HepG2 (cell line): Measurements from ENCODE around the gene S100A16. TPM values are rescaled to one million over a fixed set of nuclear protein-coding genes. Genes with fewer than 3 reads are reported as not detected.

Source experiments
- ATAC-seq: fragments of 200-7000 bp; cut with Tn5 transposase; 3 replicates; pipeline ENCODE4 v1.9.1; 2020; ENCODE audit warnings: mild to moderate bottlenecking, moderate library complexity
- BruUV-seq: library from RNA; stranded (reverse); fragments of 400-500 nt; replicated peaks from 2 replicates; lab custom pipeline; 2021; lab: Mats Ljungman, UMichigan
- CTCF ChIA-PET: fragments of 300-600 bp; formaldehyde crosslinking; extraction: SDS; loops from one replicate; lab custom pipeline; 2021; ENCODE audit warnings: low total read pairs, inconsistent platforms, low intra/inter-chr PET ratio; lab: Yijun Ruan, JAX
- POLR2A ChIA-PET: fragments of 350-600 bp; sonication (Branson Sonifier 250); formaldehyde crosslinking; loops from one replicate; lab custom pipeline; 2020; ENCODE audit warnings: antibody characterized with exemption, inconsistent platforms; lab: Yijun Ruan, JAX
- DNase-seq: peaks from one replicate; pipeline ENCODE4 v3.0.0-alpha.2; 2015; ENCODE audit warnings: low spot score
- FAIRE-seq: peaks from 3 replicates; lab custom pipeline; 2011; peaks lifted over from hg19 to GRCh38; lab: Jason Lieb, UNC
- H2AFZ ChIP-seq: one replicate; pipeline ENCODE4 v1.6.1; 2011; ENCODE audit warnings: low read length, inconsistent platforms
- H3K27ac ChIP-seq: fragments of 300-600 bp; 3 replicates; pipeline ENCODE4 v1.8.0; 2011; ENCODE audit warnings: mixed run types, mild to moderate bottlenecking, mixed read lengths, low read length, inconsistent platforms; ENCODE audit not compliant: insufficient read depth; ENCODE audit errors: extremely low read length
- H3K27me3 ChIP-seq, 2 experiments: fragments of 200-600 bp in 1 of 2; 2 replicates in 1 of 2; 3 replicates in 1 of 2; pipeline versions ENCODE4 v1.6.0 to v1.8.0; 2011; ENCODE audit warnings: low read length in 2 of 2, mild to moderate bottlenecking in 2 of 2, moderate library complexity in 2 of 2, inconsistent platforms in 1 of 2; ENCODE audit not compliant: insufficient read depth in 2 of 2, control insufficient read depth in 1 of 2
- H3K36me3 ChIP-seq, 2 experiments: fragments of 200-600 bp in 1 of 2; replicated peaks in 1 of 2; 2 replicates in 1 of 2; 3 replicates in 1 of 2; pipeline versions ENCODE4 v1.5.1 to v1.8.0; 2011; ENCODE audit warnings: low read length in 2 of 2, inconsistent platforms in 1 of 2; ENCODE audit not compliant: insufficient read depth in 2 of 2, control insufficient read depth in 1 of 2
- H3K4me1 ChIP-seq: 2 replicates; pipeline ENCODE4 v1.5.1; 2012; ENCODE audit warnings: low read length, inconsistent platforms; ENCODE audit not compliant: insufficient read depth
- H3K4me2 ChIP-seq: 2 replicates; pipeline ENCODE4 v1.6.0; 2011; ENCODE audit warnings: low read depth, low read length, inconsistent platforms
- H3K4me3 ChIP-seq, 3 experiments: fragments of 200-600 bp in 1 of 3; sonication (generic), shearing (Covaris generic) in 1 of 3; replicated peaks in 1 of 3; 2 replicates each; pipeline ENCODE4 v1.5.1; 2011 to 2016; ENCODE audit warnings: low read length in 3 of 3, inconsistent platforms in 2 of 3, low read depth in 2 of 3, mild to moderate bottlenecking in 2 of 3, control low read depth in 1 of 3, mixed read lengths in 1 of 3; ENCODE audit not compliant: insufficient read depth in 1 of 3
- H3K79me2 ChIP-seq: one replicate; pipeline ENCODE4 v1.6.1; 2011; ENCODE audit warnings: low read length, inconsistent platforms; ENCODE audit not compliant: insufficient read depth
- H3K9ac ChIP-seq: 2 replicates; pipeline ENCODE4 v1.6.0; 2011; ENCODE audit warnings: mild to moderate bottlenecking, low read depth, low read length, inconsistent platforms; ENCODE audit not compliant: insufficient read depth
- H3K9me3 ChIP-seq: 2 replicates; pipeline ENCODE4 v1.5.1; 2012; ENCODE audit warnings: mild to moderate bottlenecking, low read length
- H4K20me1 ChIP-seq: 2 replicates; pipeline ENCODE4 v1.6.0; 2011; ENCODE audit warnings: inconsistent platforms, mild to moderate bottlenecking, low read length, moderate library complexity; ENCODE audit not compliant: insufficient read depth
- AKAP8 ChIP-seq: sonication (generic); formaldehyde crosslinking; IDR thresholded peaks from 2 replicates; pipeline ENCODE4 v1.5.1; 2020; ENCODE audit warnings: mild to moderate bottlenecking, missing genetic modification reagents
- EHMT2 ChIP-seq: fragments of 200-600 bp; sonication (generic); IDR thresholded peaks from 2 replicates; pipeline ENCODE4 v1.7.0; 2017; ENCODE audit warnings: antibody characterized with exemption, low read depth, low read length, borderline replicate concordance
- FOSL1 ChIP-seq: sonication (generic); formaldehyde crosslinking; IDR thresholded peaks from 2 replicates; pipeline ENCODE4 v1.9.0; 2021; ENCODE audit warnings: missing genetic modification reagents, borderline replicate concordance
- GPBP1L1 ChIP-seq: sonication (generic); formaldehyde crosslinking; IDR thresholded peaks from 2 replicates; pipeline ENCODE4 v1.5.0; 2020; ENCODE audit warnings: mild to moderate bottlenecking, missing genetic modification reagents
- HDAC2 ChIP-seq: sonication (generic); formaldehyde crosslinking; IDR thresholded peaks from 2 replicates; pipeline ENCODE4 v1.4.0; 2020; ENCODE audit warnings: missing genetic modification reagents
- KDM5A ChIP-seq: fragments of 200-600 bp; sonication (generic); IDR thresholded peaks from 2 replicates; pipeline ENCODE4 v1.7.0; 2018; ENCODE audit warnings: antibody characterized with exemption, mild to moderate bottlenecking, low read length, borderline replicate concordance
- MAFF ChIP-seq: IDR thresholded peaks from 2 replicates; pipeline ENCODE4 v1.6.1; 2011; ENCODE audit warnings: low read depth, low read length, improper control_type of control experiment
- MLX ChIP-seq: IDR thresholded peaks from 2 replicates; pipeline ENCODE4 v1.6.1; 2016
- NFE2L2 ChIP-seq: fragments of 150-350 bp; IDR thresholded peaks from 2 replicates; pipeline ENCODE4 v1.6.1; 2014; ENCODE audit warnings: low read length
- PHF20 ChIP-seq: sonication (generic); formaldehyde crosslinking; IDR thresholded peaks from 2 replicates; pipeline ENCODE4 v1.5.0; 2020; ENCODE audit warnings: mild to moderate bottlenecking, missing genetic modification reagents
- ZBTB7A ChIP-seq: sonication (generic); formaldehyde crosslinking; IDR thresholded peaks from 2 replicates; pipeline ENCODE4 v1.8.0; 2022; ENCODE audit warnings: mild to moderate bottlenecking, missing genetic modification reagents
- ZNF160 ChIP-seq: sonication (generic); formaldehyde crosslinking; IDR thresholded peaks from 2 replicates; pipeline ENCODE4 v1.8.0; 2022; ENCODE audit warnings: mild to moderate bottlenecking, inconsistent platforms, missing genetic modification reagents
- ZNF563 ChIP-seq: sonication (generic); formaldehyde crosslinking; IDR thresholded peaks from 2 replicates; pipeline ENCODE4 v1.8.0; 2022; ENCODE audit warnings: mild to moderate bottlenecking, moderate library complexity, missing genetic modification reagents
- ZNF616 ChIP-seq: sonication (generic); formaldehyde crosslinking; IDR thresholded peaks from 2 replicates; pipeline ENCODE4 v1.5.0; 2020; ENCODE audit warnings: low read depth, mild to moderate bottlenecking, missing genetic modification reagents
- WGBS: methylation state at CpG from one replicate; pipeline ENCODE4 v1.1.6; 2017; ENCODE audit warnings: low lambda C conversion rate; 5-methylcytosine and 5-hydroxymethylcytosine counted together
- in situ Hi-C: cut with HindIII; loops from 2 replicates; pipeline ENCODE4 v1.10.0; 2017; ENCODE audit warnings: low pct_unique_long_range_greater_than_20kb; ENCODE audit not compliant: extremely low pct_ligation_motif_present
- intact Hi-C: fragments of 100-400 bp; cut with micrococcal nuclease; formaldehyde crosslinking; loops from one replicate; pipeline ENCODE4 v1.10.0; 2022; ENCODE audit not compliant: unreplicated experiment
- polyA plus RNA-seq, 8 experiments: library from polyadenylated mRNA; depleted of rRNA in 3 of 8; stranded (reverse) in 7 of 8; unstranded in 1 of 8; fragments of >200 nt; fragmentation: Illumina TruSeq in 4 of 8; extraction: Trizol in 4 of 8; gene quantifications; 2 replicates each; pipeline versions ENCODE4 v1.2.1 to v1.2.3, GENCODE V29; 2011 to 2016; ENCODE audit warnings: low read depth in 4 of 8, missing spikeins in 1 of 8, mixed read lengths in 1 of 8; ENCODE audit not compliant: insufficient read depth in 1 of 8
- total RNA-seq, 5 experiments: library from RNA; depleted of rRNA; stranded (reverse); fragments of >200 nt; fragmentation: Illumina TruSeq; extraction: Trizol; gene quantifications; 2 replicates each; pipeline ENCODE4 v1.2.3, GENCODE V29; 2016; ENCODE audit warnings: low read depth in 1 of 5

S100A16 gene
- total and polyA plus RNA-seq, 2 of the 13 experiments (the other 11 are each of a cell fraction or from before 2014, with no cell fraction given): 46.0 to 195 TPM

GRCh38 chr1:153639280-153639679 is 26.3 kb upstream of the S100A16 start:
- Histone ChIP-seq H2AFZ (no peak overlapping the region), H3K36me3 (peaks cover 23 to 82% of the 10 kb centered on the region in 2 experiments), H4K20me1 (peaks cover 13% of the 10 kb centered on the region), H3K27me3 (no peaks in the 10 kb centered on the region), H3K9me3 (no peaks in the 10 kb centered on the region), H3K9ac (no peak overlapping the region), H3K4me3 (no peak overlapping the region), H3K4me1 (peaks cover 30% of the 10 kb centered on the region), H3K79me2 (peaks cover 34% of the 10 kb centered on the region), H3K27ac (no peak overlapping the region), H3K4me2 (no peak overlapping the region)
- in situ Hi-C loops: no loop called here
- DNase-seq: no peak
- no peak for FAIRE-seq
- ChIA-PET POLR2A (interaction anchor here (0.5 to 3.6 kb wide), 3 partner anchors 12 to 348 kb away, joined by 3 to 16 read pairs (median 3); partner anchors contain the start of genes S100A1 and S100A13), CTCF (no interaction called here)
- intact Hi-C loops: no loop called here
- TF ChIP-seq MLX (CRISPR knock-in tag) (no peak), HDAC2 (CRISPR knock-in tag) (no peak), ZNF616 (no peak), GPBP1L1 (CRISPR knock-in tag) (no peak)
- BruUV-seq: no TSS peak
- WGBS: 94% methylated on average over 3 of the region's 3 CpGs
- ATAC-seq: no peak

GRCh38 chr1:153638261-153638660 is 25.3 kb upstream of the S100A16 start:
- Histone ChIP-seq H4K20me1 (peaks cover 13% of the 10 kb centered on the region), H3K27me3 (no peaks in the 10 kb centered on the region), H3K4me1 (peaks cover 28% of the 10 kb centered on the region), H3K4me2 (no peak overlapping the region), H3K79me2 (peaks cover 36% of the 10 kb centered on the region), H3K4me3 (no peak overlapping the region), H3K9me3 (no peaks in the 10 kb centered on the region), H3K9ac (no peak overlapping the region), H3K27ac (no peak overlapping the region), H2AFZ (no peak overlapping the region), H3K36me3 (peaks cover 20 to 72% of the 10 kb centered on the region in 2 experiments)
- no TSS peak for BruUV-seq
- WGBS: 95% methylated on average over 6 of the region's 6 CpGs
- intact Hi-C loops (no loop called here), in situ Hi-C loops (no loop called here)
- ATAC-seq (no peak), FAIRE-seq (no peak), DNase-seq (no peak)
- TF ChIP-seq EHMT2 (no peak), KDM5A (no peak), MAFF (no peak), PHF20 (CRISPR knock-in tag) (no peak), AKAP8 (CRISPR knock-in tag) (no peak), ZNF563 (CRISPR knock-in tag) (no peak), NFE2L2 (no peak), ZBTB7A (CRISPR knock-in tag) (no peak), ZNF160 (no peak), FOSL1 (no peak)
- ChIA-PET CTCF (no interaction called here), POLR2A (interaction anchor here (0.7 to 1.7 kb wide), 5 partner anchors 9 to 60 kb away, joined by 3 to 6 read pairs (median 3); partner anchors contain the start of genes S100A1 and S100A13)
